ENCODE measurements around the gene SCAMP2. TPM values are rescaled to one million over a fixed set of nuclear protein-coding genes. Genes with fewer than 3 reads are reported as not detected.

The SCAMP2 gene
- total RNA-seq, 1 experiment from 2014 or later = 38.0 TPM

- no peak for TF ChIP-seq NR1H2 (CRISPR knock-in tag; IDR thresholded peaks at IDR 0.05)
- no peak for TF ChIP-seq CBFB (CRISPR knock-in tag; IDR thresholded peaks at IDR 0.05; ENCODE audit: low read depth)
- TF ChIP-seq ZNF512 (CRISPR knock-in tag; IDR thresholded peaks at IDR 0.05; ENCODE audit: borderline replicate concordance) = no peak
- TF ChIP-seq, protein P1, sequence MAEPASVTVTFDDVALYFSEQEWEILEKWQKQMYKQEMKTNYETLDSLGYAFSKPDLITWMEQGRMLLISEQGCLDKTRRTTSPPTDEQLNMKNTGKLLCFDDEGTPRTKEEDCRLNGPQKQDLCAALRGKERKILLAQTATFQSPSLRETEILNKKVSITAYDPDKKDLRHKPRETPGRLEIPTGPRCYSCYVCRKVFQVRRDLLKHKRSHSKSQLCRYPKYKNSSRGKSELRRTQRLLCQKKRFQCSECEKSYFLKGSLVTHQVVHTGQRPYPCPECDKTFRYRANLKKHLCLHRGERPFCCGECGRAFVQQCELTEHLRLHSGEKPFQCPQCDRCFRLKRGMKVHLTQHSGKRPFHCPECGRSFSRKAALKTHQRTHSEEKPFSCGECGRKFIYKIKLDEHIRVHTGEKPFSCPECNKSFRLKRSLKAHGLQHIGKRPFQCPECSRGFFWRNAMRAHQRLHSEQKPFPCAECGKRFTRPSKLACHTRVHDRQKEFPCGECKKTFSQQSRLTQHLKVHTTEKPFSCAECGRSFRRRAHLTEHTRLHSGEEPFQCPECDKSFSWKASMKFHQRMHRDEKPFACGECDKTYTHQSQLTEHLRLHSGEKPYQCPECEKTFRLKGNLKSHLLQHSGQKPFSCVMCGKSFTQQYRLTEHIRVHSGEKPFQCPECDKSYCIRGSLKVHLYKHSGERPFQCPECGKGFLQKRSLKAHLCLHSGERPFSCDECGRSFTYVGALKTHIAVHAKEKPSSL (CRISPR knock-in tag; conservative IDR thresholded peaks at IDR 0.05) = no peak
- TF ChIP-seq IRF2 (CRISPR knock-in tag; IDR thresholded peaks at IDR 0.05; ENCODE audit: borderline replicate concordance, low read depth) = no peak
- no peak for TF ChIP-seq ZNF396 (CRISPR knock-in tag; IDR thresholded peaks at IDR 0.05; ENCODE audit: borderline replicate concordance)
- peak; percentile 46; the same call in 1 of the 2 replicates for TF ChIP-seq USF2 (CRISPR knock-in tag; IDR thresholded peaks at IDR 0.05)
- TF ChIP-seq, protein P2, sequence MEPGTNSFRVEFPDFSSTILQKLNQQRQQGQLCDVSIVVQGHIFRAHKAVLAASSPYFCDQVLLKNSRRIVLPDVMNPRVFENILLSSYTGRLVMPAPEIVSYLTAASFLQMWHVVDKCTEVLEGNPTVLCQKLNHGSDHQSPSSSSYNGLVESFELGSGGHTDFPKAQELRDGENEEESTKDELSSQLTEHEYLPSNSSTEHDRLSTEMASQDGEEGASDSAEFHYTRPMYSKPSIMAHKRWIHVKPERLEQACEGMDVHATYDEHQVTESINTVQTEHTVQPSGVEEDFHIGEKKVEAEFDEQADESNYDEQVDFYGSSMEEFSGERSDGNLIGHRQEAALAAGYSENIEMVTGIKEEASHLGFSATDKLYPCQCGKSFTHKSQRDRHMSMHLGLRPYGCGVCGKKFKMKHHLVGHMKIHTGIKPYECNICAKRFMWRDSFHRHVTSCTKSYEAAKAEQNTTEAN (CRISPR knock-in tag; IDR thresholded peaks at IDR 0.05) = no peak
- peak; percentile 45; the same call in 1 of the 2 replicates for TF ChIP-seq TEAD1 (CRISPR knock-in tag; IDR thresholded peaks at IDR 0.05)
- TF ChIP-seq, protein P3, sequence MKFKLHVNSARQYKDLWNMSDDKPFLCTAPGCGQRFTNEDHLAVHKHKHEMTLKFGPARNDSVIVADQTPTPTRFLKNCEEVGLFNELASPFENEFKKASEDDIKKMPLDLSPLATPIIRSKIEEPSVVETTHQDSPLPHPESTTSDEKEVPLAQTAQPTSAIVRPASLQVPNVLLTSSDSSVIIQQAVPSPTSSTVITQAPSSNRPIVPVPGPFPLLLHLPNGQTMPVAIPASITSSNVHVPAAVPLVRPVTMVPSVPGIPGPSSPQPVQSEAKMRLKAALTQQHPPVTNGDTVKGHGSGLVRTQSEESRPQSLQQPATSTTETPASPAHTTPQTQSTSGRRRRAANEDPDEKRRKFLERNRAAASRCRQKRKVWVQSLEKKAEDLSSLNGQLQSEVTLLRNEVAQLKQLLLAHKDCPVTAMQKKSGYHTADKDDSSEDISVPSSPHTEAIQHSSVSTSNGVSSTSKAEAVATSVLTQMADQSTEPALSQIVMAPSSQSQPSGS (CRISPR knock-in tag; IDR thresholded peaks at IDR 0.05; ENCODE audit: borderline replicate concordance, low read depth) = no peak
- TF ChIP-seq, protein P4, sequence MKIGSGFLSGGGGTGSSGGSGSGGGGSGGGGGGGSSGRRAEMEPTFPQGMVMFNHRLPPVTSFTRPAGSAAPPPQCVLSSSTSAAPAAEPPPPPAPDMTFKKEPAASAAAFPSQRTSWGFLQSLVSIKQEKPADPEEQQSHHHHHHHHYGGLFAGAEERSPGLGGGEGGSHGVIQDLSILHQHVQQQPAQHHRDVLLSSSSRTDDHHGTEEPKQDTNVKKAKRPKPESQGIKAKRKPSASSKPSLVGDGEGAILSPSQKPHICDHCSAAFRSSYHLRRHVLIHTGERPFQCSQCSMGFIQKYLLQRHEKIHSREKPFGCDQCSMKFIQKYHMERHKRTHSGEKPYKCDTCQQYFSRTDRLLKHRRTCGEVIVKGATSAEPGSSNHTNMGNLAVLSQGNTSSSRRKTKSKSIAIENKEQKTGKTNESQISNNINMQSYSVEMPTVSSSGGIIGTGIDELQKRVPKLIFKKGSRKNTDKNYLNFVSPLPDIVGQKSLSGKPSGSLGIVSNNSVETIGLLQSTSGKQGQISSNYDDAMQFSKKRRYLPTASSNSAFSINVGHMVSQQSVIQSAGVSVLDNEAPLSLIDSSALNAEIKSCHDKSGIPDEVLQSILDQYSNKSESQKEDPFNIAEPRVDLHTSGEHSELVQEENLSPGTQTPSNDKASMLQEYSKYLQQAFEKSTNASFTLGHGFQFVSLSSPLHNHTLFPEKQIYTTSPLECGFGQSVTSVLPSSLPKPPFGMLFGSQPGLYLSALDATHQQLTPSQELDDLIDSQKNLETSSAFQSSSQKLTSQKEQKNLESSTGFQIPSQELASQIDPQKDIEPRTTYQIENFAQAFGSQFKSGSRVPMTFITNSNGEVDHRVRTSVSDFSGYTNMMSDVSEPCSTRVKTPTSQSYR (CRISPR knock-in tag; IDR thresholded peaks at IDR 0.05) = no peak
- TF ChIP-seq SMAD4 (CRISPR knock-in tag; IDR thresholded peaks at IDR 0.05) = no peak
- TF ChIP-seq CREM (CRISPR knock-in tag; IDR thresholded peaks at IDR 0.05) = 0 out of 2 replicates have a peak, but pooled peaks have one; percentile 18
- TF ChIP-seq MLX (CRISPR knock-in tag; IDR thresholded peaks at IDR 0.05) = no peak
- TF ChIP-seq KAT7 (CRISPR knock-in tag; IDR thresholded peaks at IDR 0.05; ENCODE audit: borderline replicate concordance) = no peak
- no peak for TF ChIP-seq ATF6 (CRISPR knock-in tag; IDR thresholded peaks at IDR 0.05)
- no peak for TF ChIP-seq PRRX2 (CRISPR knock-in tag; IDR thresholded peaks at IDR 0.05)
- no peak for TF ChIP-seq GRHL2 (CRISPR knock-in tag; IDR thresholded peaks at IDR 0.05; ENCODE audit: insufficient replicate concordance, severe bottlenecking)
- TF ChIP-seq, protein P5, sequence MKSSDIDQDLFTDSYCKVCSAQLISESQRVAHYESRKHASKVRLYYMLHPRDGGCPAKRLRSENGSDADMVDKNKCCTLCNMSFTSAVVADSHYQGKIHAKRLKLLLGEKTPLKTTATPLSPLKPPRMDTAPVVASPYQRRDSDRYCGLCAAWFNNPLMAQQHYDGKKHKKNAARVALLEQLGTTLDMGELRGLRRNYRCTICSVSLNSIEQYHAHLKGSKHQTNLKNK (CRISPR knock-in tag; IDR thresholded peaks at IDR 0.05) = no peak
- TF ChIP-seq ZNF416 (CRISPR knock-in tag; IDR thresholded peaks at IDR 0.05) = no peak
- no peak for TF ChIP-seq NFATC4 (CRISPR knock-in tag; IDR thresholded peaks at IDR 0.05)
- TF ChIP-seq ZNF232 (CRISPR knock-in tag; IDR thresholded peaks at IDR 0.05) = no peak
- no peak for TF ChIP-seq ZBTB21 (CRISPR knock-in tag; IDR thresholded peaks at IDR 0.05; ENCODE audit: borderline replicate concordance)
Measured at GRCh38 chr15:74873036-74873755, at the start of gene SCAMP2 (continued).

Measured in WTC11 (cell line).